GM12878 (cell line): ENCODE measurements around the gene KDM6A. TPM values are rescaled to one million over a fixed set of nuclear protein-coding genes. Genes with fewer than 3 reads are reported as not detected.
A peak's percentile ranks its signal among the peaks of the same experiment; 100 is the strongest.

ENCODE experiments used
- ATAC-seq: fragments of 200-7000 bp; cut with Tn5 transposase; 3 replicates; pipeline ENCODE4 v1.9.1; 2020; ENCODE audit warnings: mild to moderate bottlenecking, moderate library complexity
- BruUV-seq: library from RNA; stranded (reverse); fragments of 400-500 nt; replicated peaks from 2 replicates; lab custom pipeline; 2021; lab: Mats Ljungman, UMichigan
- CTCF ChIA-PET: fragments of 300-600 bp; sonication (Branson Sonifier 250); formaldehyde crosslinking; extraction: SDS; loops from one replicate; lab custom pipeline; 2021; ENCODE audit warnings: inconsistent platforms; lab: Yijun Ruan, JAX
- POLR2A ChIA-PET: fragments of 350-600 bp; formaldehyde crosslinking; extraction: SDS; loops from one replicate; lab custom pipeline; 2021; ENCODE audit warnings: inconsistent platforms; lab: Charles Lee
- RAD21 ChIA-PET: fragments of 300-600 bp; sonication (Branson Sonifier 250); formaldehyde crosslinking; loops from one replicate; lab custom pipeline; 2023; ENCODE audit warnings: antibody characterized with exemption; ENCODE audit not compliant: unreplicated experiment; lab: Charles Lee
- SMC1A ChIA-PET: fragments of 300-600 bp; sonication (Branson Sonifier 250); formaldehyde crosslinking; loops from one replicate; lab custom pipeline; 2023; ENCODE audit not compliant: unreplicated experiment, uncharacterized antibody; lab: Charles Lee
- DNase-seq: peaks from one replicate; pipeline ENCODE4 v3.0.0-alpha.2; 2011; ENCODE audit warnings: low read depth, low spot score
- FAIRE-seq: peaks from 3 replicates; lab custom pipeline; 2011; peaks lifted over from hg19 to GRCh38; lab: Jason Lieb, UNC
- H2AFZ ChIP-seq: 2 replicates; pipeline ENCODE4 v1.6.0; 2011; ENCODE audit warnings: low read depth, low read length, control low read depth; ENCODE audit not compliant: control insufficient read depth
- H3K27ac ChIP-seq: 2 replicates; pipeline ENCODE4 v1.5.1; 2011; ENCODE audit warnings: control low read depth; ENCODE audit not compliant: control insufficient read depth, insufficient read depth
- H3K27me3 ChIP-seq, 2 experiments: replicated peaks in 1 of 2; 2 replicates each; pipeline versions ENCODE4 v1.6.0 to v1.6.1; 2011; ENCODE audit warnings: low read length in 1 of 2; ENCODE audit not compliant: control insufficient read depth in 2 of 2, insufficient read depth in 2 of 2
- H3K36me3 ChIP-seq, 2 experiments: 2 replicates each; pipeline ENCODE4 v1.5.1; 2011; ENCODE audit warnings: low read length in 1 of 2; ENCODE audit not compliant: control insufficient read depth in 2 of 2, insufficient read depth in 2 of 2
- H3K4me1 ChIP-seq: 2 replicates; pipeline ENCODE4 v1.6.1; 2011; ENCODE audit warnings: mild to moderate bottlenecking, low read length, moderate library complexity, mixed read lengths; ENCODE audit not compliant: control insufficient read depth, insufficient read depth
- H3K4me2 ChIP-seq: 2 replicates; pipeline ENCODE4 v1.6.0; 2011; ENCODE audit warnings: control low read depth; ENCODE audit not compliant: control insufficient read depth, insufficient read depth
- H3K4me3 ChIP-seq: fragments of 200-600 bp; sonication (generic); 2 replicates; pipeline ENCODE4 v1.5.1; 2016
- H3K79me2 ChIP-seq: 2 replicates; pipeline ENCODE4 v1.6.0; 2011; ENCODE audit warnings: low read length; ENCODE audit not compliant: control insufficient read depth, insufficient read depth
- H3K9ac ChIP-seq: 2 replicates; pipeline ENCODE4 v1.8.0; 2011; ENCODE audit warnings: low read length, control low read depth, mixed read lengths; ENCODE audit not compliant: control insufficient read depth, insufficient read depth
- H3K9me3 ChIP-seq: replicated peaks from 3 replicates; pipeline ENCODE4 v1.5.1; 2011; ENCODE audit warnings: mild to moderate bottlenecking, low read length; ENCODE audit not compliant: control insufficient read depth, insufficient read depth
- H4K20me1 ChIP-seq: 2 replicates; pipeline ENCODE4 v1.6.0; 2011; ENCODE audit not compliant: control insufficient read depth, insufficient read depth
- ASH2L ChIP-seq: fragments of 300-600, 200-600 bp; sonication (generic); IDR thresholded peaks from 2 replicates; pipeline ENCODE4 v1.6.1; 2017; ENCODE audit warnings: low read depth, mild to moderate bottlenecking, borderline replicate concordance
- BCLAF1 ChIP-seq: fragments of 450-650 bp; IDR thresholded peaks from 2 replicates; pipeline ENCODE4 v1.6.1; 2017; ENCODE audit warnings: antibody characterized with exemption, mild to moderate bottlenecking, moderate library complexity
- BHLHE40 ChIP-seq, 2 experiments: fragments of 450-650 bp in 1 of 2; IDR thresholded peaks; 2 replicates each; pipeline ENCODE4 v1.6.1; 2011 to 2017; ENCODE audit warnings: low read depth in 2 of 2, borderline replicate concordance in 1 of 2, improper control_type of control experiment in 1 of 2, low read length in 1 of 2, mild to moderate bottlenecking in 1 of 2
- CHD1 ChIP-seq: IDR thresholded peaks from 2 replicates; pipeline ENCODE4 v1.6.1; 2012; ENCODE audit warnings: low read depth, low read length, improper control_type of control experiment
- DPF2 ChIP-seq: fragments of 450-650 bp; IDR thresholded peaks from 2 replicates; pipeline ENCODE4 v1.6.1; 2017; ENCODE audit warnings: mild to moderate bottlenecking
- ELK1 ChIP-seq: IDR thresholded peaks from 2 replicates; pipeline ENCODE4 v1.6.1; 2012; ENCODE audit warnings: low read depth, low read length, improper control_type of control experiment
- ESRRA ChIP-seq: IDR thresholded peaks from 2 replicates; pipeline ENCODE4 v1.6.1; 2012; ENCODE audit warnings: mild to moderate bottlenecking, low read length, improper control_type of control experiment
- GATAD2B ChIP-seq: fragments of 450-650 bp; conservative IDR thresholded peaks from 2 replicates; pipeline ENCODE4 v1.6.1; 2017; ENCODE audit warnings: low read depth, mild to moderate bottlenecking, moderate library complexity
- IKZF2 ChIP-seq, 2 experiments: fragments of 450-650 bp; IDR thresholded peaks; 2 replicates each; pipeline ENCODE4 v1.6.1; 2017; ENCODE audit warnings: mild to moderate bottlenecking in 2 of 2, moderate library complexity in 2 of 2
- JUNB ChIP-seq: IDR thresholded peaks from 2 replicates; pipeline ENCODE4 v1.6.1; 2016; ENCODE audit warnings: antibody characterized with exemption, mild to moderate bottlenecking
- KAT2A ChIP-seq: conservative IDR thresholded peaks from 2 replicates; pipeline ENCODE4 v1.6.1; 2011; ENCODE audit warnings: low read depth, low read length; ENCODE audit not compliant: control insufficient read depth
- RAD51 ChIP-seq: fragments of 450-650 bp; IDR thresholded peaks from 2 replicates; pipeline ENCODE4 v1.6.1; 2016; ENCODE audit warnings: moderate library complexity, mild to moderate bottlenecking, inconsistent platforms
- SMAD5 ChIP-seq: IDR thresholded peaks from 2 replicates; pipeline ENCODE4 v1.6.1; 2016; ENCODE audit warnings: antibody characterized with exemption, low read depth
- SPI1 ChIP-seq: IDR thresholded peaks from 2 replicates; pipeline ENCODE4 v1.6.1; 2011; ENCODE audit warnings: low read depth, mild to moderate bottlenecking, low read length, moderate library complexity, borderline replicate concordance; ENCODE audit not compliant: insufficient read depth
- SREBF1 ChIP-seq: IDR thresholded peaks from 2 replicates; pipeline ENCODE4 v1.6.1; 2012; ENCODE audit warnings: mild to moderate bottlenecking, low read length
- WGBS: methylation state at CpG from one replicate; pipeline ENCODE4 v1.1.6; 2016; ENCODE audit warnings: low lambda C conversion rate; ENCODE audit not compliant: insufficient replicate concordance, insufficient coverage; ENCODE audit errors: missing lambda C conversion rate; 5-methylcytosine and 5-hydroxymethylcytosine counted together
- in situ Hi-C: fragments of 300-500 bp; cut with MboI; formaldehyde crosslinking; loops from 9 replicates; pipeline ENCODE4 v1.14.3; 2018; ENCODE audit warnings: mixed read lengths
- intact Hi-C: fragments of 100-400 bp; cut with micrococcal nuclease; formaldehyde crosslinking; loops from one replicate; pipeline ENCODE4 v1.14.2; 2022; ENCODE audit not compliant: unreplicated experiment
- polyA plus RNA-seq, 11 experiments: library from polyadenylated mRNA; depleted of rRNA in 4 of 11; unstranded in 6 of 11; stranded (reverse) in 5 of 11; fragments of >200 nt; fragmentation: Nextera tagmentation in 4 of 11; fragmentation: Illumina TruSeq in 1 of 11; extraction: Ambion mirVana in 4 of 11; extraction: Trizol in 1 of 11; gene quantifications; 1 replicate in 1 of 11; 2 replicates in 10 of 11; pipeline versions ENCODE4 v1.2.1 to v1.2.3, GENCODE V29; 2011 to 2016; ENCODE audit warnings: inconsistent platforms in 2 of 11, missing spikeins in 2 of 11, low read depth in 1 of 11
- total RNA-seq, 4 experiments: library from RNA; depleted of rRNA in 3 of 4; stranded (reverse); fragments of >200 nt in 3 of 4; fragmentation: Illumina TruSeq in 1 of 4; extraction: Trizol in 1 of 4; gene quantifications; 2 replicates each; pipeline versions ENCODE4 v1.2.1 to v1.2.3, GENCODE V29; 2013 to 2021

The KDM6A gene
- total and polyA plus RNA-seq, 10 of the 15 experiments (the other 5 are each of a cell fraction or from before 2014, with no cell fraction given) = 7.9 to 29.0 (median 20.4) TPM

- FAIRE-seq (no peak), ATAC-seq (no peak), DNase-seq (no peak)
- no peak overlapping the region for H3K4me2 ChIP-seq
- ChIA-PET POLR2A (no interaction called here), RAD21 (no interaction called here), CTCF (no interaction called here), SMC1A (no interaction called here)
- intact Hi-C loops = no loop called here
- H3K36me3 ChIP-seq = no peaks in the 10 kb centered on the region
- H3K9ac ChIP-seq = no peak overlapping the region
- in situ Hi-C loops = no loop called here
- H3K27ac ChIP-seq = no peak overlapping the region
- BruUV-seq = no TSS peak
- no peaks in the 10 kb centered on the region; the same call in 2 of the 3 replicates for H3K9me3 ChIP-seq
- H4K20me1 ChIP-seq = no peaks in the 10 kb centered on the region
- 94% methylated on average over 1 of the region's 1 CpG for WGBS
- H3K4me3 ChIP-seq = no peak overlapping the region
- no peaks in the 10 kb centered on the region for H3K27me3 ChIP-seq
- no peak for TF ChIP-seq ESRRA
- TF ChIP-seq SREBF1 = no peak
- TF ChIP-seq SPI1 = peak; percentile 70; the same call in 1 of the 2 replicates
- TF ChIP-seq ASH2L = no peak
- H3K79me2 ChIP-seq = no peaks in the 10 kb centered on the region
- no peak overlapping the region for H2AFZ ChIP-seq
- H3K4me1 ChIP-seq = no peaks in the 10 kb centered on the region
These were observed 253.2 kb downstream of the KDM6A start for GRCh38 chrX:45126158-45126557.

- BruUV-seq = no TSS peak
- no peak overlapping the region for H3K27ac ChIP-seq
- RAD21 ChIA-PET = no interaction called here
- 50% methylated on average over 4 of the region's 4 CpGs for WGBS
- H3K27me3 ChIP-seq = no peaks in the 10 kb centered on the region
- no peaks in the 10 kb centered on the region; the same call in 2 of the 3 replicates for H3K9me3 ChIP-seq
- DNase-seq (no peak), ATAC-seq (no peak), FAIRE-seq (no peak)
- H3K4me2 ChIP-seq = no peak overlapping the region
- POLR2A ChIA-PET = interaction anchor here (1.4 kb wide), 1 partner anchor 14 kb away, joined by 3 read pairs; no protein-coding TSS in a partner anchor
- H3K36me3 ChIP-seq = no peaks in the 10 kb centered on the region
- in situ Hi-C loops = no loop called here
- no peaks in the 10 kb centered on the region for H4K20me1 ChIP-seq
- intact Hi-C loops = no loop called here
- no peaks in the 10 kb centered on the region for H3K79me2 ChIP-seq
- CTCF ChIA-PET = interaction anchor here (0.5 kb wide), 1 partner anchor 344 kb away, joined by 3 read pairs; no protein-coding TSS in a partner anchor
- SMC1A ChIA-PET = no interaction called here
- H3K4me3 ChIP-seq = no peak overlapping the region
- H3K9ac ChIP-seq = no peak overlapping the region
- H2AFZ ChIP-seq = no peak overlapping the region
- no peaks in the 10 kb centered on the region for H3K4me1 ChIP-seq
- no peak for TF ChIP-seq ELK1
- no peak for TF ChIP-seq SREBF1
- no peak for TF ChIP-seq JUNB
- TF ChIP-seq GATAD2B = no peak
- TF ChIP-seq CHD1 = no peak
- no peak for TF ChIP-seq DPF2
- TF ChIP-seq KAT2A = no peak
- TF ChIP-seq RAD51 = no peak
- no peak for TF ChIP-seq BHLHE40 (IDR thresholded peaks at IDR 0.05; ENCODE audit: borderline replicate concordance in 1 of 2, low read depth in 2 of 2, low read length in 1 of 2)
- TF ChIP-seq BCLAF1 = no peak
- no peak for TF ChIP-seq SMAD5
- no peak for TF ChIP-seq IKZF2 (IDR thresholded peaks at IDR 0.05)
These were observed 256.0 kb downstream of the KDM6A start for GRCh38 chrX:45128896-45129454.
